Measurements from ENCODE around the gene SLFN13.
"Not testable (repeated sequence)": the region's sequence is repeated elsewhere in the genome, so short reads cannot be mapped to it uniquely, and the experiment has no call there.

SLFN13 gene

GRCh38 chr17:35421069-35421468 lies 27.5 kb downstream of the SLFN13 start (continued):
- peak; percentile 89 for TF ChIP-seq ZNF555 (tag by site-specific recombination; conservative IDR thresholded peaks at IDR 0.05)
- TF ChIP-seq ZFP3 (tag by site-specific recombination; IDR thresholded peaks at IDR 0.05; ENCODE audit: low read depth): peak; percentile 41; the same call in 1 of the 2 replicates
- TF ChIP-seq ZNF529 (tag by site-specific recombination; IDR thresholded peaks at IDR 0.05; ENCODE audit: insufficient replicate concordance): peak; percentile 15
- peak; percentile 81; the same call in 1 of the 2 replicates for TF ChIP-seq ZNF202 (tag by site-specific recombination; IDR thresholded peaks at IDR 0.05; ENCODE audit: borderline replicate concordance)
- 0 out of 2 replicates have a peak, but pooled peaks have one; percentile 51 for TF ChIP-seq ZNF433 (tag by site-specific recombination; IDR thresholded peaks at IDR 0.05; ENCODE audit: low read depth)
- peak; percentile 88 for TF ChIP-seq ZNF426 (tag by site-specific recombination; IDR thresholded peaks at IDR 0.05)
- TF ChIP-seq REST (tag by site-specific recombination; IDR thresholded peaks at IDR 0.05): peak; percentile 63

GRCh38 chr17:35416659-35417058 lies 31.9 kb downstream of the SLFN13 start:
- no peaks in the 10 kb centered on the region for H3K4me1 ChIP-seq (ENCODE audit: control insufficient read depth, insufficient read depth, low read length)
- H3K4me3 ChIP-seq (ENCODE audit: low read depth, low read length): no peak overlapping the region
- no peak overlapping the region for H3K27ac ChIP-seq (ENCODE audit: extremely low read depth, low read depth, low read length)
- no peaks in the 10 kb centered on the region; the same call in 1 of the 2 replicates for H3K9me3 ChIP-seq (ENCODE audit: control insufficient read depth, insufficient read depth, low read depth, low read length)
- CTCF ChIA-PET: interaction anchor here (0.9 kb wide), 1 partner anchor 15 kb away, joined by 3 read pairs; no protein-coding TSS in a partner anchor
- no peak for TF ChIP-seq ZNF146 (tag by site-specific recombination; IDR thresholded peaks at IDR 0.05)
- TF ChIP-seq ZFHX2 (tag by site-specific recombination; conservative IDR thresholded peaks at IDR 0.05): no peak
- no peak for TF ChIP-seq ZNF660 (tag by site-specific recombination; IDR thresholded peaks at IDR 0.05)
- TF ChIP-seq ZNF155 (tag by site-specific recombination; IDR thresholded peaks at IDR 0.05): no peak
- TF ChIP-seq SCRT2 (tag by site-specific recombination; IDR thresholded peaks at IDR 0.05): no peak
- no peak for TF ChIP-seq ZSCAN16 (tag by site-specific recombination; IDR thresholded peaks at IDR 0.05)
- no peak for TF ChIP-seq PBX3 (CRISPR knock-in tag; IDR thresholded peaks at IDR 0.05)
- no peak for TF ChIP-seq ZNF623 (tag by site-specific recombination; IDR thresholded peaks at IDR 0.05)
- no peak for TF ChIP-seq ZNF670 (tag by site-specific recombination; IDR thresholded peaks at IDR 0.05; ENCODE audit: low read depth)
- TF ChIP-seq KLF1 (tag by site-specific recombination; IDR thresholded peaks at IDR 0.05): no peak
- peaks cover 0 to 3% of the 10 kb centered on the region in 2 experiments; a peak in 2 of 3 replicates for H3K36me3 ChIP-seq (ENCODE audit: control insufficient read depth in 2 of 2, insufficient read depth in 1 of 2, low read length in 2 of 2)
- POLR2A ChIA-PET: no interaction called here

GRCh38 chr17:35414707-35415106 lies 33.9 kb downstream of the SLFN13 start:
- H3K9me3 ChIP-seq (ENCODE audit: control insufficient read depth, insufficient read depth, low read depth, low read length); POLR2A ChIA-PET; H3K27ac ChIP-seq (ENCODE audit: extremely low read depth, low read depth, low read length); H3K36me3 ChIP-seq (ENCODE audit: control insufficient read depth in 2 of 2, insufficient read depth in 1 of 2, low read length in 2 of 2); H3K4me3 ChIP-seq (ENCODE audit: low read depth, low read length); H3K4me1 ChIP-seq (ENCODE audit: control insufficient read depth, insufficient read depth, low read length): not testable (repeated sequence)
- CTCF ChIA-PET: interaction anchor here (0.7 to 1.3 kb wide), 4 partner anchors 15 to 124 kb away, joined by 3 to 4 read pairs (median 3); no protein-coding TSS in a partner anchor
- peak; percentile 95 for TF ChIP-seq ZNF248 (tag by site-specific recombination; IDR thresholded peaks at IDR 0.05)

Measured in HEK293 (cell line).